ENCODE measurements around the gene ENDOD1. TPM values are rescaled to one million over a fixed set of nuclear protein-coding genes. Genes with fewer than 3 reads are reported as not detected.

Gene ENDOD1
- total RNA-seq, 1 donor from 2014 or later, result 71.1 TPM

DNA sequence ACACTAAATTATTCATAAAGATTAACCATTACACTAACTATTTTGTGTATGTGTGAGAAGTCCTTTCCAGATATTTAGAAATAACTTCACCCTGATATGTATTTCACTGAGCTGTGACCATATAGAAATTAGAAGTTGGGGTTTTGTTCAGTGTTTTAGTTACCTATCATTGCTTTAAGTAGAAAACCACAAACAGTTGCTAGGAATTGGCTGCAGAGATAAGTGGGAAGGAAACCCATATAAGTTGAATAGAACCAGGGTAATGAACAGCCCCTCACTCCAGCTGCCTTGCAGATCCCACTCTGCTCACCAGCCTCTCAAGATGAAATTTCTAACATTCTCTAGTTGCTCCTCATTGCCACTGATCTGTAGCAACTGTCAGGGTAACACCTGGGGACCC is 12.7 kb upstream of the ENDOD1 start:
- no peak for DNase-seq (ENCODE audit: low spot score)
- TF ChIP-seq, protein P1, sequence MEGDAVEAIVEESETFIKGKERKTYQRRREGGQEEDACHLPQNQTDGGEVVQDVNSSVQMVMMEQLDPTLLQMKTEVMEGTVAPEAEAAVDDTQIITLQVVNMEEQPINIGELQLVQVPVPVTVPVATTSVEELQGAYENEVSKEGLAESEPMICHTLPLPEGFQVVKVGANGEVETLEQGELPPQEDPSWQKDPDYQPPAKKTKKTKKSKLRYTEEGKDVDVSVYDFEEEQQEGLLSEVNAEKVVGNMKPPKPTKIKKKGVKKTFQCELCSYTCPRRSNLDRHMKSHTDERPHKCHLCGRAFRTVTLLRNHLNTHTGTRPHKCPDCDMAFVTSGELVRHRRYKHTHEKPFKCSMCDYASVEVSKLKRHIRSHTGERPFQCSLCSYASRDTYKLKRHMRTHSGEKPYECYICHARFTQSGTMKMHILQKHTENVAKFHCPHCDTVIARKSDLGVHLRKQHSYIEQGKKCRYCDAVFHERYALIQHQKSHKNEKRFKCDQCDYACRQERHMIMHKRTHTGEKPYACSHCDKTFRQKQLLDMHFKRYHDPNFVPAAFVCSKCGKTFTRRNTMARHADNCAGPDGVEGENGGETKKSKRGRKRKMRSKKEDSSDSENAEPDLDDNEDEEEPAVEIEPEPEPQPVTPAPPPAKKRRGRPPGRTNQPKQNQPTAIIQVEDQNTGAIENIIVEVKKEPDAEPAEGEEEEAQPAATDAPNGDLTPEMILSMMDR (IDR thresholded peaks at IDR 0.05), result no peak
- H3K27ac Mint-ChIP-seq (ENCODE audit: unreplicated experiment), result peak overlapping the region; percentile 73
- H3K4me1 Mint-ChIP-seq (ENCODE audit: low read depth), result peaks cover 67% of the 10 kb centered on the region
- H3K36me3 Mint-ChIP-seq (ENCODE audit: low read depth), result peaks cover 1% of the 10 kb centered on the region
- H3K27me3 Mint-ChIP-seq (ENCODE audit: low read depth), result no peaks in the 10 kb centered on the region
- H3K9me3 Mint-ChIP-seq (ENCODE audit: low read depth), result no peaks in the 10 kb centered on the region
- H3K4me3 Mint-ChIP-seq (ENCODE audit: unreplicated experiment), result no peak overlapping the region

DNA sequence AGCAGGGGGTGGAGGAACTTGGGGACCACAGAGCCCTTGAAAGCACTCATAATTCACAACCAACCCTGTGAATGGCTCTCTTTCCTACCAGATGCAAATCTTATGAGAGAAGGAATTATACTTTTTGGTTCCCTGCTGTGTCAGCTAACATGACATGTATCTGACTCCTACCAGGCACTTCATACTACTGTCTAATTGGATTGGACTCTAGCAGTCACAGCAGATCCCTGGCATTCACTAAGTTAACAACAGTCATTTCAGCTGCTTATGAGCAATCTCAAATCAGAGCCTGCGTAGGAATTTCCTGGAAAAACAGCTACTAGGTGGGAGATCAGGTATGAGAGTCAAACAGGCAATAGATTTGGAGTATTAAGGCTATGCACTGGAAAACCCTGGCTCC is 11.1 kb upstream of the ENDOD1 start:
- Mint-ChIP-seq H3K27ac (ENCODE audit: unreplicated experiment) (peak overlapping the region; percentile 71), H3K4me1 (ENCODE audit: low read depth) (peaks cover 74% of the 10 kb centered on the region), H3K9me3 (ENCODE audit: low read depth) (no peaks in the 10 kb centered on the region), H3K27me3 (ENCODE audit: low read depth) (no peaks in the 10 kb centered on the region), H3K4me3 (ENCODE audit: unreplicated experiment) (no peak overlapping the region), H3K36me3 (ENCODE audit: low read depth) (no peaks in the 10 kb centered on the region)
- TF ChIP-seq, protein P1 (IDR thresholded peaks at IDR 0.05), result no peak
- no peak for DNase-seq (ENCODE audit: low spot score)

DNA sequence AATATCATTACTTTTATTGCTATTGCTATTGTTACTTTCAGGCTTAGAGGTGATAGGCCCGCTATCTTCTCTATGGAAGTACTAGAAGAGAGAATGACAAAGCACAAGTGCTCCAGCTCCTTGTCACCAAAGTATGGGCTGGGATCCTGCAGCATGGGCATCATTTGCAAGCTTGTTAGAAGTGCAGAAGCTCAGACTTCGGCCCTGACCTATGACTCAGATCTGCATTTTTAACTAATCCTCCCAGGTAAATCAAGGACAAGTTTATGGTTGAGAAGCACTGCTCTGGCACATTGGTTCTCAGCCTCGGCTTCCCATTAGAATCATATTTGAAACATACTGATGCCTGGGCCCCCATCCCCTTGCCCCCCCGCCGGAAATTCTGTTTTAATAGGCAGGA is 8.6 kb upstream of the ENDOD1 start:
- H3K36me3 Mint-ChIP-seq (ENCODE audit: low read depth), result peaks cover 2% of the 10 kb centered on the region
- H3K4me1 Mint-ChIP-seq (ENCODE audit: low read depth), result peaks cover 55% of the 10 kb centered on the region
- H3K27me3 Mint-ChIP-seq (ENCODE audit: low read depth), result no peaks in the 10 kb centered on the region
- no peak for DNase-seq (ENCODE audit: low spot score)
- no peaks in the 10 kb centered on the region for H3K9me3 Mint-ChIP-seq (ENCODE audit: low read depth)
- H3K4me3 Mint-ChIP-seq (ENCODE audit: unreplicated experiment), result no peak overlapping the region
- peak overlapping the region; percentile 86 for H3K27ac Mint-ChIP-seq (ENCODE audit: unreplicated experiment)
- TF ChIP-seq, protein P1 (IDR thresholded peaks at IDR 0.05), result no peak

DNA sequence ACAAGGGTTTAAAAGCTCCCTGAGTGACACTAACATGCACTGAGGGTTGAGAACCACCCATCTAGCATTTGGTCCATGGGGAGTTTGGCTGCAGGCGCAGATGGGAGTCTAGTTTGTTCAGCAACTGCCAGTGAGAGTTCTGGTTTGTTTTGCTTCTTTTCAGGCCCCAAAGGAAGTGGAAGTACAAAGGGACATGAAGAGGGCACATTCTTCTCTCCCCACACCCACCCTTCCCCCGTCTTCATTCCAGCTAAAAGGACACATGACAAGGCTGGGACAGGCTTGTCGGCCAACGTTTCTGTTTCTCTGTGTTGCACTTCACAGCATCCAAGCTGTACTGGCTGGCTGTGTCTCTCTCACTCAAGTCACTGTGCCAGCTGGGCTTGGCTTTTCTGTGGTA is 8.2 kb upstream of the ENDOD1 start:
- Mint-ChIP-seq H3K36me3 (ENCODE audit: low read depth) (peaks cover 2% of the 10 kb centered on the region), H3K27ac (ENCODE audit: unreplicated experiment) (peak overlapping the region; percentile 86), H3K4me3 (ENCODE audit: unreplicated experiment) (peak overlapping the region; percentile 26), H3K4me1 (ENCODE audit: low read depth) (peaks cover 51% of the 10 kb centered on the region), H3K27me3 (ENCODE audit: low read depth) (no peaks in the 10 kb centered on the region), H3K9me3 (ENCODE audit: low read depth) (no peaks in the 10 kb centered on the region)
- TF ChIP-seq, protein P1 (IDR thresholded peaks at IDR 0.05), result no peak
- no peak for DNase-seq (ENCODE audit: low spot score)

DNA sequence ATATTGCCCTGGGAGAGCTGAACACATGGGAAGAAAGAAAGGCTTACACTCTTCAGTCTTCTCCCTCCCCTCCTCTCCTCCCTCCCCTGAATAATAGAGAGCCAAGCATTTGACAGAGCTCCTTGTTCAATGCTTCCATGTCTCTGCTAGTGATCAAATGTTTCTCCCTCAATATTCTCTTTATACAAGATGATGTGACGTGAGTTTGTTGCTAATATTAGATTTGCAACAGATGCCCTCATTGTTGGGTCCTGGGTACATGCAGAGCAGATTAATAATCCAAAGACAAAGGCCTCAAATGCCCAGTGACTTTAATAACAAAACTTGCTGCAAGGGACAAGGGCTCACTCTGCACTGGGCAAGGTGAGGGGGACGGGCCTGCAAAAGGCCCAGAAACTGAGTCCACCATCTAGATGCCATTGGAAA is 7.1 kb upstream of the ENDOD1 start:
- Mint-ChIP-seq H3K27me3 (ENCODE audit: low read depth) (no peaks in the 10 kb centered on the region), H3K9me3 (ENCODE audit: low read depth) (no peaks in the 10 kb centered on the region), H3K36me3 (ENCODE audit: low read depth) (peaks cover 2% of the 10 kb centered on the region), H3K4me1 (ENCODE audit: low read depth) (peaks cover 42% of the 10 kb centered on the region), H3K4me3 (ENCODE audit: unreplicated experiment) (no peak overlapping the region), H3K27ac (ENCODE audit: unreplicated experiment) (peak overlapping the region; percentile 62)
- TF ChIP-seq, protein P1 (IDR thresholded peaks at IDR 0.05), result no peak
- no peak for DNase-seq (ENCODE audit: low spot score)

Measured in chondrocyte (in vitro differentiated cells).